HEK293 (cell line): Measurements from ENCODE around the gene APBB2.

Experiments
- CTCF ChIA-PET: fragments of 350-600 bp; formaldehyde crosslinking; extraction: SDS; loops from one replicate; lab custom pipeline; 2021; ENCODE audit warnings: antibody characterized with exemption; lab: Yijun Ruan, JAX
- POLR2A ChIA-PET: fragments of 300-600 bp; formaldehyde crosslinking; extraction: SDS; loops from one replicate; lab custom pipeline; 2020; ENCODE audit warnings: antibody characterized with exemption, inconsistent platforms; lab: Yijun Ruan, JAX
- H3K27ac ChIP-seq: fragments of 200-500 bp; sonication (Bioruptor generic); 2 replicates; pipeline ENCODE4 v1.5.1; 2014; ENCODE audit warnings: low read depth, low read length, control low read depth, inconsistent platforms; ENCODE audit errors: extremely low read depth
- H3K36me3 ChIP-seq, 2 experiments: fragments of 200-500 bp in 1 of 2; sonication (Bioruptor generic) in 1 of 2; 1 replicate in 1 of 2; 2 replicates in 1 of 2; pipeline ENCODE4 v1.5.1; 2014 to 2017; ENCODE audit warnings: inconsistent platforms in 2 of 2, low read length in 2 of 2; ENCODE audit not compliant: control insufficient read depth in 2 of 2, insufficient read depth in 1 of 2
- H3K4me1 ChIP-seq: fragments of 200-500 bp; sonication (Bioruptor generic); 2 replicates; pipeline ENCODE4 v1.5.1; 2014; ENCODE audit warnings: mild to moderate bottlenecking, low read length, inconsistent platforms; ENCODE audit not compliant: control insufficient read depth, insufficient read depth
- H3K4me3 ChIP-seq: 2 replicates; pipeline ENCODE4 v1.5.1; 2011; ENCODE audit warnings: low read depth, mild to moderate bottlenecking, control low read depth, low read length, moderate library complexity
- H3K9me3 ChIP-seq: fragments of 200-500 bp; sonication (Bioruptor generic); 2 replicates; pipeline ENCODE4 v1.5.1; 2014; ENCODE audit warnings: low read depth, low read length, inconsistent platforms; ENCODE audit not compliant: control insufficient read depth, insufficient read depth
- KLF10 ChIP-seq: fragments of 450-650 bp; IDR thresholded peaks from 2 replicates; pipeline ENCODE4 v1.5.1; 2018; ENCODE audit warnings: missing biosample characterization, mild to moderate bottlenecking, missing genetic modification characterization
- RBAK ChIP-seq: fragments of 450-650 bp; formaldehyde crosslinking; IDR thresholded peaks from 2 replicates; pipeline ENCODE4 v1.5.1; 2016; ENCODE audit warnings: missing biosample characterization, missing genetic modification characterization
- TCF7L2 ChIP-seq: IDR thresholded peaks from 2 replicates; pipeline ENCODE4 v1.6.1; 2011; ENCODE audit warnings: low read depth, mild to moderate bottlenecking, inconsistent platforms, low read length, moderate library complexity, borderline replicate concordance
- WT1 ChIP-seq: fragments of 450-650 bp; formaldehyde crosslinking; IDR thresholded peaks from 2 replicates; pipeline ENCODE4 v1.5.1; 2016; ENCODE audit warnings: missing biosample characterization, missing genetic modification characterization
- ZBTB21 ChIP-seq: fragments of 450-650 bp; formaldehyde crosslinking; IDR thresholded peaks from 2 replicates; pipeline ENCODE4 v1.5.1; 2017; ENCODE audit warnings: missing biosample characterization, missing genetic modification characterization
- ZNF112 ChIP-seq: fragments of 450-650 bp; formaldehyde crosslinking; IDR thresholded peaks from 2 replicates; pipeline ENCODE4 v1.5.0; 2017; ENCODE audit warnings: missing biosample characterization, missing genetic modification characterization
- ZNF140 ChIP-seq: fragments of 450-650 bp; formaldehyde crosslinking; IDR thresholded peaks from 2 replicates; pipeline ENCODE4 v1.5.1; 2016; ENCODE audit warnings: missing biosample characterization, missing genetic modification characterization
- ZNF146 ChIP-seq: fragments of 450-650 bp; formaldehyde crosslinking; IDR thresholded peaks from 2 replicates; pipeline ENCODE4 v1.5.1; 2016; ENCODE audit warnings: missing biosample characterization, missing genetic modification characterization
- ZNF157 ChIP-seq: fragments of 450-650 bp; formaldehyde crosslinking; IDR thresholded peaks from 2 replicates; pipeline ENCODE4 v1.5.1; 2016; ENCODE audit warnings: missing biosample characterization, missing genetic modification characterization
- ZNF169 ChIP-seq: fragments of 450-650 bp; formaldehyde crosslinking; IDR thresholded peaks from 2 replicates; pipeline ENCODE4 v1.5.1; 2016; ENCODE audit warnings: missing biosample characterization, missing genetic modification characterization
- ZNF292 ChIP-seq: fragments of 450-650 bp; formaldehyde crosslinking; IDR thresholded peaks from 2 replicates; pipeline ENCODE4 v1.5.1; 2016; ENCODE audit warnings: low read depth, missing biosample characterization, missing genetic modification characterization, borderline replicate concordance
- ZNF335 ChIP-seq: fragments of 450-650 bp; formaldehyde crosslinking; conservative IDR thresholded peaks from 2 replicates; pipeline ENCODE4 v1.5.1; 2016; ENCODE audit warnings: missing biosample characterization, missing genetic modification characterization
- ZNF341 ChIP-seq: fragments of 450-650 bp; formaldehyde crosslinking; IDR thresholded peaks from 2 replicates; pipeline ENCODE4; 2016; ENCODE audit warnings: low read depth, missing biosample characterization, missing genetic modification characterization
- ZNF530 ChIP-seq: fragments of 450-650 bp; formaldehyde crosslinking; IDR thresholded peaks from 2 replicates; pipeline ENCODE4 v1.5.1; 2016; ENCODE audit warnings: low read depth, missing biosample characterization, missing genetic modification characterization
- ZSCAN30 ChIP-seq: fragments of 450-650 bp; IDR thresholded peaks from 2 replicates; pipeline ENCODE4 v1.5.1; 2018; ENCODE audit warnings: missing biosample characterization, mild to moderate bottlenecking, missing genetic modification characterization, moderate library complexity
- TF ChIP-seq, protein P1 (sequence below): fragments of 450-650 bp; formaldehyde crosslinking; IDR thresholded peaks from 2 replicates; pipeline ENCODE4 v1.5.1; 2017; ENCODE audit warnings: missing biosample characterization, missing genetic modification characterization
- TF ChIP-seq, protein P2 (sequence below): fragments of 450-650 bp; formaldehyde crosslinking; IDR thresholded peaks from 2 replicates; pipeline ENCODE4 v1.5.1; 2016; ENCODE audit warnings: missing biosample characterization, missing genetic modification characterization
- TF ChIP-seq, protein P3 (sequence below): sonication (generic); formaldehyde crosslinking; IDR thresholded peaks from 2 replicates; pipeline ENCODE4 v1.8.1; 2022; ENCODE audit warnings: mild to moderate bottlenecking, moderate library complexity, missing genetic modification reagents
- TF ChIP-seq, protein P4 (sequence below): fragments of 450-650 bp; formaldehyde crosslinking; IDR thresholded peaks from 2 replicates; pipeline ENCODE4 v1.5.1; 2016; ENCODE audit warnings: missing biosample characterization, missing genetic modification characterization

APBB2 gene

DNA sequence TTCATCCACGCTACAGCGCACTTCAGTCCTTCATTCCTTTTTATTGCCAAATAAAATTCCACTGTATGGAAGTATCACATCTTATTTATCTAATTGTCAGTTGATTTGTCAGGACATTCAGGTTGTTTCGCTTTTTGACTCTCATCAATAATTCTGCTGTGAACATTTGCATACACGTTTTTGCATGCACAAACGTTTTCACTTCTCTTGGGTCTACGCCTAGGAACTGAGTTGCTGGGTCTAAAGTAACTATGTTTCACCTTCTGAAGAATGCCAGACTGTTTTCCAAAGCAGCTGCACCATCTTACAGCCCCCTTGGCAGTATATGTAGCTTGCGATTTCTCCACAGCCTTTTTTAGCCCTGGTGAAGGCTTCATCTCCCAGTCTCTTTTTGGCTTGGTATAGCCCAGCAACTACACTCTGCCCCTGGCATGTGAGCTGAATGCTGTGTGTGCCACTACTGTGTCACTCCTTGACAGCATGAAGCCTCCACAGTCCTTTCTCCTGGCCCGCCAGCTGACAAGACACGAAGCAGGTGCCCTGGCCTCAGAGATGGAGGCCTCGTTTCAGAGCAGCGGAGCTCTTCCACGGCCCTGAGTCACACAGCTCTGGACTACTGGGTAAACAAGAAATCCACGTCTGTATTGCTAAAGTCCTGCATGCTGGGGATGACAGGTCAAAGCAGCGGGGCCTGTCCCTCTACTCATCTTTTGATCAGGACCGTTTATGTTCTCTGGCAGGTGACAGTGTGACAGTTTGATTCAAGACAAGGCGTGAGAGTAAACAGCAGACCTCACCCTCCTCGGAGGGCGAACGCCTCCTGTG lies 389.1 kb downstream of the APBB2 start (continued):
- TF ChIP-seq WT1 (tag by site-specific recombination), result no peak
- TF ChIP-seq, protein P1, sequence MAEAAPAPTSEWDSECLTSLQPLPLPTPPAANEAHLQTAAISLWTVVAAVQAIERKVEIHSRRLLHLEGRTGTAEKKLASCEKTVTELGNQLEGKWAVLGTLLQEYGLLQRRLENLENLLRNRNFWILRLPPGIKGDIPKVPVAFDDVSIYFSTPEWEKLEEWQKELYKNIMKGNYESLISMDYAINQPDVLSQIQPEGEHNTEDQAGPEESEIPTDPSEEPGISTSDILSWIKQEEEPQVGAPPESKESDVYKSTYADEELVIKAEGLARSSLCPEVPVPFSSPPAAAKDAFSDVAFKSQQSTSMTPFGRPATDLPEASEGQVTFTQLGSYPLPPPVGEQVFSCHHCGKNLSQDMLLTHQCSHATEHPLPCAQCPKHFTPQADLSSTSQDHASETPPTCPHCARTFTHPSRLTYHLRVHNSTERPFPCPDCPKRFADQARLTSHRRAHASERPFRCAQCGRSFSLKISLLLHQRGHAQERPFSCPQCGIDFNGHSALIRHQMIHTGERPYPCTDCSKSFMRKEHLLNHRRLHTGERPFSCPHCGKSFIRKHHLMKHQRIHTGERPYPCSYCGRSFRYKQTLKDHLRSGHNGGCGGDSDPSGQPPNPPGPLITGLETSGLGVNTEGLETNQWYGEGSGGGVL (tag by site-specific recombination), result no peak
- TF ChIP-seq ZNF112 (tag by site-specific recombination), result no peak
- TF ChIP-seq ZNF146 (tag by site-specific recombination), result no peak
- no peak for TF ChIP-seq ZNF157
- TF ChIP-seq ZNF341 (tag by site-specific recombination), result no peak
- TF ChIP-seq ZNF530 (tag by site-specific recombination), result no peak
- no peak for TF ChIP-seq ZNF169 (tag by site-specific recombination)
- TF ChIP-seq TCF7L2, result no peak

DNA sequence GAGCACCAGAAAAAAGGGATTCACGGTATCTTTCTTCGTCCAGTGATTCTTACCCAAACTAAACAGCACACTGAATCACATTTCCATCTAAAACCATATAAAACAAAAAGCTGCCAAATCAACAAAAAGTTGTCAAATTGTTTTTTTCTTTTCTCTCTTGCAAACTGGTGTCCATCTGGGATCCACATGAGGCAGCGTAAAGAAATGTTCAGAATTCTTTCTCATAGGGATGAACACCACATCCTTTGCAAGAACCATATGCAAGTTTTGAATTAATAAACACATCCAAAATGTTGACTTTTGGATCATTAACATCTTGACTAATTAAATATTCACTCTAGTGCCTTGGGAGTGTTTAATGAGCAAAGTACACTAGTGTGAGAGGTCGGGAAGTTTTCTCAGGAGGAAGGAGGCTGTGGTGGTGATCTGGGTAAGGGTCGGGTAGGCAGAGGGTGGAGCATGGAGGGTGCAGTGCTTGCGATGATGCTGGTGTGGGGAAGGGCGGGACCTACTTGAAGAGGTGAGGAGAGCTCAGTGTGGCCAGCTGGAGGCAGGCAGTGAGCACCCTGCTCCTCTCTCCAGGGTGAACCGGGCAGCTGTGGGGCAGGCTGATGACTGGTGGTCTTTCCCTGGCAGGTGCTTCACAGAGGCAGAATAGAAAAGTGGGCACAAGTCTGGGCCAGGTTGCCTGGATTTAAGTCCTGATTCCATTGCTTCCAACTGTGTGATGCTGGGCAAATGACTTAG lies 391.7 kb downstream of the APBB2 start:
- Histone ChIP-seq H3K4me3 (no peak overlapping the region), H3K9me3 (no peaks in the 10 kb centered on the region), H3K27ac (no peak overlapping the region), H3K36me3 (peaks cover 0 to 34% of the 10 kb centered on the region in 2 experiments; a peak in 1 of 3 replicates), H3K4me1 (no peaks in the 10 kb centered on the region)
- CTCF ChIA-PET, result interaction anchor here (0.6 kb wide), 1 partner anchor 104 kb away, joined by 3 read pairs; no protein-coding TSS in a partner anchor
- TF ChIP-seq ZSCAN30 (tag by site-specific recombination), result no peak
- no peak for TF ChIP-seq ZNF140 (tag by site-specific recombination)
- TF ChIP-seq ZBTB21, result no peak
- no peak for TF ChIP-seq ZNF292 (tag by site-specific recombination)
- TF ChIP-seq KLF10 (tag by site-specific recombination), result no peak
- TF ChIP-seq RBAK (tag by site-specific recombination), result no peak
- TF ChIP-seq, protein P2, sequence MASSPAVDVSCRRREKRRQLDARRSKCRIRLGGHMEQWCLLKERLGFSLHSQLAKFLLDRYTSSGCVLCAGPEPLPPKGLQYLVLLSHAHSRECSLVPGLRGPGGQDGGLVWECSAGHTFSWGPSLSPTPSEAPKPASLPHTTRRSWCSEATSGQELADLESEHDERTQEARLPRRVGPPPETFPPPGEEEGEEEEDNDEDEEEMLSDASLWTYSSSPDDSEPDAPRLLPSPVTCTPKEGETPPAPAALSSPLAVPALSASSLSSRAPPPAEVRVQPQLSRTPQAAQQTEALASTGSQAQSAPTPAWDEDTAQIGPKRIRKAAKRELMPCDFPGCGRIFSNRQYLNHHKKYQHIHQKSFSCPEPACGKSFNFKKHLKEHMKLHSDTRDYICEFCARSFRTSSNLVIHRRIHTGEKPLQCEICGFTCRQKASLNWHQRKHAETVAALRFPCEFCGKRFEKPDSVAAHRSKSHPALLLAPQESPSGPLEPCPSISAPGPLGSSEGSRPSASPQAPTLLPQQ, result no peak
- TF ChIP-seq, protein P3, sequence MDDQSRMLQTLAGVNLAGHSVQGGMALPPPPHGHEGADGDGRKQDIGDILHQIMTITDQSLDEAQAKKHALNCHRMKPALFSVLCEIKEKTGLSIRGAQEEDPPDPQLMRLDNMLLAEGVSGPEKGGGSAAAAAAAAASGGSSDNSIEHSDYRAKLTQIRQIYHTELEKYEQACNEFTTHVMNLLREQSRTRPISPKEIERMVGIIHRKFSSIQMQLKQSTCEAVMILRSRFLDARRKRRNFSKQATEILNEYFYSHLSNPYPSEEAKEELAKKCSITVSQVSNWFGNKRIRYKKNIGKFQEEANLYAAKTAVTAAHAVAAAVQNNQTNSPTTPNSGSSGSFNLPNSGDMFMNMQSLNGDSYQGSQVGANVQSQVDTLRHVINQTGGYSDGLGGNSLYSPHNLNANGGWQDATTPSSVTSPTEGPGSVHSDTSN (CRISPR knock-in tag), result no peak
- TF ChIP-seq ZNF335 (tag by site-specific recombination), result no peak
- TF ChIP-seq, protein P4, sequence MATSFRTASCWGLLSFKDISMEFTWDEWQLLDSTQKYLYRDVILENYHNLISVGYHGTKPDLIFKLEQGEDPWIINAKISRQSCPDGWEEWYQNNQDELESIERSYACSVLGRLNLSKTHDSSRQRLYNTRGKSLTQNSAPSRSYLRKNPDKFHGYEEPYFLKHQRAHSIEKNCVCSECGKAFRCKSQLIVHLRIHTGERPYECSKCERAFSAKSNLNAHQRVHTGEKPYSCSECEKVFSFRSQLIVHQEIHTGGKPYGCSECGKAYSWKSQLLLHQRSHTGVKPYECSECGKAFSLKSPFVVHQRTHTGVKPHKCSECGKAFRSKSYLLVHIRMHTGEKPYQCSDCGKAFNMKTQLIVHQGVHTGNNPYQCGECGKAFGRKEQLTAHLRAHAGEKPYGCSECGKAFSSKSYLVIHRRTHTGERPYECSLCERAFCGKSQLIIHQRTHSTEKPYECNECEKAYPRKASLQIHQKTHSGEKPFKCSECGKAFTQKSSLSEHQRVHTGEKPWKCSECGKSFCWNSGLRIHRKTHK (tag by site-specific recombination), result no peak
- POLR2A ChIA-PET, result no interaction called here
